HepG2 (cell line): ENCODE data around the gene NAP1L2. TPM values are rescaled to one million over a fixed set of nuclear protein-coding genes. Genes with fewer than 3 reads are reported as not detected.

Source experiments
- ATAC-seq: fragments of 200-7000 bp; cut with Tn5 transposase; 3 replicates; pipeline ENCODE4 v1.9.1; 2020; ENCODE audit warnings: mild to moderate bottlenecking, moderate library complexity
- BruUV-seq: library from RNA; stranded (reverse); fragments of 400-500 nt; replicated peaks from 2 replicates; lab custom pipeline; 2021; lab: Mats Ljungman, UMichigan
- CTCF ChIA-PET: fragments of 300-600 bp; formaldehyde crosslinking; extraction: SDS; loops from one replicate; lab custom pipeline; 2021; ENCODE audit warnings: low total read pairs, inconsistent platforms, low intra/inter-chr PET ratio; lab: Yijun Ruan, JAX
- POLR2A ChIA-PET: fragments of 350-600 bp; sonication (Branson Sonifier 250); formaldehyde crosslinking; loops from one replicate; lab custom pipeline; 2020; ENCODE audit warnings: antibody characterized with exemption, inconsistent platforms; lab: Yijun Ruan, JAX
- DNase-seq: peaks from one replicate; pipeline ENCODE4 v3.0.0-alpha.2; 2015; ENCODE audit warnings: low spot score
- FAIRE-seq: peaks from 3 replicates; lab custom pipeline; 2011; peaks lifted over from hg19 to GRCh38; lab: Jason Lieb, UNC
- H2AFZ ChIP-seq: one replicate; pipeline ENCODE4 v1.6.1; 2011; ENCODE audit warnings: low read length, inconsistent platforms
- H3K27ac ChIP-seq: fragments of 300-600 bp; 3 replicates; pipeline ENCODE4 v1.8.0; 2011; ENCODE audit warnings: mixed run types, mild to moderate bottlenecking, mixed read lengths, low read length, inconsistent platforms; ENCODE audit not compliant: insufficient read depth; ENCODE audit errors: extremely low read length
- H3K27me3 ChIP-seq, 2 experiments: fragments of 200-600 bp in 1 of 2; 2 replicates in 1 of 2; 3 replicates in 1 of 2; pipeline versions ENCODE4 v1.6.0 to v1.8.0; 2011; ENCODE audit warnings: low read length in 2 of 2, mild to moderate bottlenecking in 2 of 2, moderate library complexity in 2 of 2, inconsistent platforms in 1 of 2; ENCODE audit not compliant: insufficient read depth in 2 of 2, control insufficient read depth in 1 of 2
- H3K36me3 ChIP-seq, 2 experiments: fragments of 200-600 bp in 1 of 2; replicated peaks in 1 of 2; 2 replicates in 1 of 2; 3 replicates in 1 of 2; pipeline versions ENCODE4 v1.5.1 to v1.8.0; 2011; ENCODE audit warnings: low read length in 2 of 2, inconsistent platforms in 1 of 2; ENCODE audit not compliant: insufficient read depth in 2 of 2, control insufficient read depth in 1 of 2
- H3K4me1 ChIP-seq: 2 replicates; pipeline ENCODE4 v1.5.1; 2012; ENCODE audit warnings: low read length, inconsistent platforms; ENCODE audit not compliant: insufficient read depth
- H3K4me2 ChIP-seq: 2 replicates; pipeline ENCODE4 v1.6.0; 2011; ENCODE audit warnings: low read depth, low read length, inconsistent platforms
- H3K4me3 ChIP-seq, 3 experiments: fragments of 200-600 bp in 1 of 3; sonication (generic), shearing (Covaris generic) in 1 of 3; replicated peaks in 1 of 3; 2 replicates each; pipeline ENCODE4 v1.5.1; 2011 to 2016; ENCODE audit warnings: low read length in 3 of 3, inconsistent platforms in 2 of 3, low read depth in 2 of 3, mild to moderate bottlenecking in 2 of 3, control low read depth in 1 of 3, mixed read lengths in 1 of 3; ENCODE audit not compliant: insufficient read depth in 1 of 3
- H3K79me2 ChIP-seq: one replicate; pipeline ENCODE4 v1.6.1; 2011; ENCODE audit warnings: low read length, inconsistent platforms; ENCODE audit not compliant: insufficient read depth
- H3K9ac ChIP-seq: 2 replicates; pipeline ENCODE4 v1.6.0; 2011; ENCODE audit warnings: mild to moderate bottlenecking, low read depth, low read length, inconsistent platforms; ENCODE audit not compliant: insufficient read depth
- H3K9me3 ChIP-seq: 2 replicates; pipeline ENCODE4 v1.5.1; 2012; ENCODE audit warnings: mild to moderate bottlenecking, low read length
- H4K20me1 ChIP-seq: 2 replicates; pipeline ENCODE4 v1.6.0; 2011; ENCODE audit warnings: inconsistent platforms, mild to moderate bottlenecking, low read length, moderate library complexity; ENCODE audit not compliant: insufficient read depth
- FOXO4 ChIP-seq: sonication (generic); formaldehyde crosslinking; conservative IDR thresholded peaks from 2 replicates; pipeline ENCODE4 v1.8.1; 2023; ENCODE audit warnings: missing genetic modification reagents
- HCFC1 ChIP-seq: fragments of 150-350 bp; IDR thresholded peaks from 2 replicates; pipeline ENCODE4 v1.6.1; 2014; ENCODE audit warnings: low read depth, low read length
- MEIS2 ChIP-seq: sonication (generic); formaldehyde crosslinking; IDR thresholded peaks from 2 replicates; pipeline ENCODE4 v1.9.0; 2021; ENCODE audit warnings: mild to moderate bottlenecking, missing genetic modification reagents
- MTA1 ChIP-seq: sonication (generic); formaldehyde crosslinking; IDR thresholded peaks from 2 replicates; pipeline ENCODE4 v1.4.0; 2020; ENCODE audit warnings: missing genetic modification reagents, mild to moderate bottlenecking, borderline replicate concordance
- SCMH1 ChIP-seq: sonication (generic); formaldehyde crosslinking; IDR thresholded peaks from 2 replicates; pipeline ENCODE4 v1.9.0; 2021; ENCODE audit warnings: missing genetic modification reagents, mild to moderate bottlenecking, borderline replicate concordance
- TFDP2 ChIP-seq: sonication (generic); formaldehyde crosslinking; IDR thresholded peaks from 2 replicates; pipeline ENCODE4 v1.4.0; 2020; ENCODE audit warnings: missing genetic modification reagents
- ZBTB37 ChIP-seq: sonication (generic); formaldehyde crosslinking; IDR thresholded peaks from 2 replicates; pipeline ENCODE4 v1.4.0; 2020; ENCODE audit warnings: mild to moderate bottlenecking, missing genetic modification reagents
- ZBTB4 ChIP-seq: sonication (generic); formaldehyde crosslinking; IDR thresholded peaks from 2 replicates; pipeline ENCODE4 v1.4.0; 2020; ENCODE audit warnings: missing genetic modification reagents, mild to moderate bottlenecking, borderline replicate concordance
- ZBTB43 ChIP-seq: sonication (generic); formaldehyde crosslinking; conservative IDR thresholded peaks from 2 replicates; pipeline ENCODE4 v1.4.0; 2020; ENCODE audit warnings: missing genetic modification reagents
- ZNF20 ChIP-seq: sonication (generic); formaldehyde crosslinking; IDR thresholded peaks from 2 replicates; pipeline ENCODE4 v1.4.0; 2020; ENCODE audit warnings: mild to moderate bottlenecking, moderate library complexity, missing genetic modification reagents
- ZNF235 ChIP-seq: sonication (generic); formaldehyde crosslinking; IDR thresholded peaks from 2 replicates; pipeline ENCODE4 v1.8.1; 2023; ENCODE audit warnings: mild to moderate bottlenecking, missing genetic modification reagents, borderline replicate concordance
- ZNF362 ChIP-seq: sonication (generic); formaldehyde crosslinking; IDR thresholded peaks from 2 replicates; pipeline ENCODE4 v1.4.0; 2020; ENCODE audit warnings: missing genetic modification reagents, mild to moderate bottlenecking, borderline replicate concordance
- ZNF781 ChIP-seq: sonication (generic); formaldehyde crosslinking; IDR thresholded peaks from 2 replicates; pipeline ENCODE4 v1.5.1; 2020; ENCODE audit warnings: borderline replicate concordance, mild to moderate bottlenecking, missing genetic modification reagents; ENCODE audit errors: not compliant biosample characterization
- WGBS: methylation state at CpG from one replicate; pipeline ENCODE4 v1.1.6; 2017; ENCODE audit warnings: low lambda C conversion rate; 5-methylcytosine and 5-hydroxymethylcytosine counted together
- in situ Hi-C: cut with HindIII; loops from 2 replicates; pipeline ENCODE4 v1.10.0; 2017; ENCODE audit warnings: low pct_unique_long_range_greater_than_20kb; ENCODE audit not compliant: extremely low pct_ligation_motif_present
- intact Hi-C: fragments of 100-400 bp; cut with micrococcal nuclease; formaldehyde crosslinking; loops from one replicate; pipeline ENCODE4 v1.10.0; 2022; ENCODE audit not compliant: unreplicated experiment
- polyA plus RNA-seq, 8 experiments: library from polyadenylated mRNA; depleted of rRNA in 3 of 8; stranded (reverse) in 7 of 8; unstranded in 1 of 8; fragments of >200 nt; fragmentation: Illumina TruSeq in 4 of 8; extraction: Trizol in 4 of 8; gene quantifications; 2 replicates each; pipeline versions ENCODE4 v1.2.1 to v1.2.3, GENCODE V29; 2011 to 2016; ENCODE audit warnings: low read depth in 4 of 8, missing spikeins in 1 of 8, mixed read lengths in 1 of 8; ENCODE audit not compliant: insufficient read depth in 1 of 8
- total RNA-seq, 5 experiments: library from RNA; depleted of rRNA; stranded (reverse); fragments of >200 nt; fragmentation: Illumina TruSeq; extraction: Trizol; gene quantifications; 2 replicates each; pipeline ENCODE4 v1.2.3, GENCODE V29; 2016; ENCODE audit warnings: low read depth in 1 of 5

NAP1L2 gene
- total and polyA plus RNA-seq, 2 of the 13 experiments (the other 11 are each of a cell fraction or from before 2014, with no cell fraction given): 0.07 TPM; not detected in 1

GRCh38 chrX:73215246-73215645 lies 595 bp upstream of the NAP1L2 start:
- no peak overlapping the region; the same call in 1 of the 2 replicates for H3K4me2 ChIP-seq
- no peaks in the 10 kb centered on the region for H3K4me1 ChIP-seq
- POLR2A ChIA-PET: no interaction called here

More at GRCh38 chrX:73215246-73215645, 595 bp upstream of the NAP1L2 start:
- H3K27me3 ChIP-seq: no peaks in the 10 kb centered on the region; a peak in 1 of 5 replicates
- no peak overlapping the region for H2AFZ ChIP-seq
- H3K79me2 ChIP-seq: no peaks in the 10 kb centered on the region
- in situ Hi-C loops (no loop called here), intact Hi-C loops (no loop called here)
- no peaks in the 10 kb centered on the region for H4K20me1 ChIP-seq
- FAIRE-seq (no peak), ATAC-seq (no peak), DNase-seq (no peak)
- WGBS: 0% methylated on average over 8 of the region's 8 CpGs
- no peaks in the 10 kb centered on the region for H3K36me3 ChIP-seq
- no peaks in the 10 kb centered on the region for H3K9me3 ChIP-seq
- TF ChIP-seq MTA1 (CRISPR knock-in tag) (no peak), ZBTB37 (no peak), MEIS2 (CRISPR knock-in tag) (no peak), ZBTB43 (CRISPR knock-in tag) (no peak), FOXO4 (CRISPR knock-in tag) (no peak), SCMH1 (no peak), ZNF362 (CRISPR knock-in tag) (no peak), ZNF20 (CRISPR knock-in tag) (no peak), ZNF781 (CRISPR knock-in tag) (no peak), ZBTB4 (CRISPR knock-in tag) (no peak), HCFC1 (no peak), TFDP2 (no peak), ZNF235 (CRISPR knock-in tag) (no peak)
- BruUV-seq: no TSS peak
- no peak overlapping the region for H3K27ac ChIP-seq
- H3K4me3 ChIP-seq: no peak overlapping the region
- CTCF ChIA-PET: no interaction called here
- H3K9ac ChIP-seq: no peak overlapping the region
